HL-60 (cell line): Measurements from ENCODE around the gene BAG3.

Experiments
- GABPA ChIP-seq: IDR thresholded peaks from 2 replicates; pipeline ENCODE4 v1.6.1; 2012; ENCODE audit warnings: low read depth
- POLR2AphosphoS5 ChIP-seq: IDR thresholded peaks from 2 replicates; pipeline ENCODE4 v1.6.1; 2012; ENCODE audit warnings: low read depth
- REST ChIP-seq: IDR thresholded peaks from 2 replicates; pipeline ENCODE4 v1.6.1; 2012; ENCODE audit warnings: low read depth; ENCODE audit not compliant: insufficient replicate concordance
- TF ChIP-seq, protein P1 (sequence below): IDR thresholded peaks from one replicate; pipeline ENCODE4 v1.5.1; 2011; ENCODE audit warnings: low read length, control low read depth, inconsistent platforms; ENCODE audit not compliant: insufficient read depth

- TF ChIP-seq GABPA (no peak), POLR2AphosphoS5 (no peak), REST (no peak)
- TF ChIP-seq, protein P1, sequence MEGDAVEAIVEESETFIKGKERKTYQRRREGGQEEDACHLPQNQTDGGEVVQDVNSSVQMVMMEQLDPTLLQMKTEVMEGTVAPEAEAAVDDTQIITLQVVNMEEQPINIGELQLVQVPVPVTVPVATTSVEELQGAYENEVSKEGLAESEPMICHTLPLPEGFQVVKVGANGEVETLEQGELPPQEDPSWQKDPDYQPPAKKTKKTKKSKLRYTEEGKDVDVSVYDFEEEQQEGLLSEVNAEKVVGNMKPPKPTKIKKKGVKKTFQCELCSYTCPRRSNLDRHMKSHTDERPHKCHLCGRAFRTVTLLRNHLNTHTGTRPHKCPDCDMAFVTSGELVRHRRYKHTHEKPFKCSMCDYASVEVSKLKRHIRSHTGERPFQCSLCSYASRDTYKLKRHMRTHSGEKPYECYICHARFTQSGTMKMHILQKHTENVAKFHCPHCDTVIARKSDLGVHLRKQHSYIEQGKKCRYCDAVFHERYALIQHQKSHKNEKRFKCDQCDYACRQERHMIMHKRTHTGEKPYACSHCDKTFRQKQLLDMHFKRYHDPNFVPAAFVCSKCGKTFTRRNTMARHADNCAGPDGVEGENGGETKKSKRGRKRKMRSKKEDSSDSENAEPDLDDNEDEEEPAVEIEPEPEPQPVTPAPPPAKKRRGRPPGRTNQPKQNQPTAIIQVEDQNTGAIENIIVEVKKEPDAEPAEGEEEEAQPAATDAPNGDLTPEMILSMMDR: no peak
Observed at GRCh38 chr10:119620241-119621077, 30.7 kb upstream of the BAG3 start.
